NOMO-1 treated with DMSO at 0.1 percent for 48 hours (cell line): ENCODE measurements around the gene ANGEL1.

Experiments
- DNase-seq: peaks from one replicate; lab custom pipeline; 2025; ENCODE audit not compliant: unreplicated experiment; lab: John Stamatoyannopoulos, UW

The ANGEL1 gene

DNA sequence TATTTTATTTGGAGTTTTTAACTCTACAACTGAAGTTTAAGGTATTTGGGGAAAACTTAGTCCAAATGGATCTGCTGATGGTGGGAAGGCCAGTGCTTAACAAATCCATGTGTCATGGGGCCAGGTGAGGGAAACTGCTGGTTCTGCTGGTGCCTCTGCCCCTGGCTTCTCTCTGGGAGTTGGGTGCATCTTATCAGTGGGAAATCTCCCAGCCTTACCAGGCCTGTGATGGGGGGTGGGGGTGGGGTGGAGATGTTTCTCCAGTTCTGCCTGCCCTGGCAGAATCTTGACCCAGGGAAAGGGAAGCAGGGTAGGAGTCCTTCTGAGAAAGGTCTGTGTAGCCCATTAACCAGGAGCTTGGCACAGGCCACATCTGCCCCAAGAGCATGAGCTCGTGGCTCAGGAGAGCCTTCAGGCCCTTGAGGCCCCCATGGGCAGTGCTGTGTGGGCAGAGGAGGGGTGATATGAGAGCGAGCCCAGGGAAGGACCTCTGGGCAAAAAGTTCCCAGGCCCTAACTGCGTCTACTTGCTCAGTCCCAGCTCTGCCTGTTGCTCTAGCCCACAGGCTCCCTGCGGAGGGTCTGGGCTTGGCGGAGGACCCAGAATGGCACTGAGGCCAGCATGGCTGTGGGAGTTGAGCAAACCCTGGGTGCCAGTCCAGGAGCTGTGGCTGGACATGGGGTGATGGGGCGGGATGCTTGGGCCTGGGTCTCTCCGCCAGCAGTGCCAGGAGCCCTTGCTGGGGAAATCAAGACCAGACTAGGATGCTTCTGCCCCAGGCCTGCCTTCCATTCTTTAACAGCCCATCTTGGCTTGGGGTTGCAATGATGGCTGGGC is 33.2 kb downstream of the ANGEL1 start:
- DNase-seq: no peak

DNA sequence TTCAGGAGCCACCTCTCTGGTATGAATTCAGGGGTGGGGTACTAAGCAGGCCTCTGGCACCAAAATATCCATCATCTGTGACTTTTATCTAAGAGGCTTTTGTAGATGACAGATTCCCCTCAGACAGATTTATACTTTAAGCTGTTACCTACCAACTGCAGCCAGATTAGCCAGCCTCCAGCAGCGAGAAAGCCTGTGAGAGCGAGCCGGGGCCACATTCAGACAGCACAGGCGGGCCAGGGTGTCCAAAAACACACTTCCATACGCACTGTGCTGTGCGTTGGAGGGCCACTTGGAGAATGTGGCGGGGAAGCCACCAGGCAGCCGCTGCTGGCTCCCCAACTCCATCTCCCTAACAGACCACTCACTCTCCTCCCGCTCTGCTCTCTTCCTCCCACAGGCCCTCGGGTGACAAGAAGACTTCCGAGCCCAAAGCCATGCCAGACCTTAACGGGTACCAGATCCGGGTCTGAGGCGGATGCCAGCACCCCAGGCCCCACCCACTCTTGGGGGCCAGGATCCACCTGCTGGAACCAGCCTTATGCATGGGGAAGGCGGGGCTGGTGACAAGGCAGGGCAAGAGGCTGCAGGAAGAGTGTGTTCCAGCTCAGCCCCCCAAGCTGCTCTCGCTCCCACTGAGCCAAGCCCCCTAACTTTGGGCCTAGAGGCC is 34.0 kb downstream of the ANGEL1 start:
- no peak for DNase-seq

DNA sequence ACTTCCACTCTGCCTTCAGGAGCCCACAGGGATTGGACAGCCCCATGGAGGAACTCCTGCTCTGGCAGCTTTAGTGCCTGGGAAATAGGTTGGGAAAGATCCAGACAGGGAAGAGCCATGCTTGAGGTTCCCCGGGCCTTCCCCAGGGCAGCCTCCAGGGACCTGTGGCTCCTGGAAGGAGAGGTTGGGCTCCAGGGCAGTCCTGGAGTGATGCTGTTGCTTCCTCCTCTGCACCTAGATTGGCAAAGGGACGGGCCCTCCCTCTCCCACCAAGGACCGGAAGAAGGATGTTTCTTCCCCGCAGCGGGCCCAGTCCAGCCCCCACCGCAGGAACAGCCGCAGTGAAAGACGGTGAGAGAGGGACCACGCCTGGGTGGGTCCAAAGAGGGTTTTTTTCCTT is 35.0 kb downstream of the ANGEL1 start:
- DNase-seq: no peak

DNA sequence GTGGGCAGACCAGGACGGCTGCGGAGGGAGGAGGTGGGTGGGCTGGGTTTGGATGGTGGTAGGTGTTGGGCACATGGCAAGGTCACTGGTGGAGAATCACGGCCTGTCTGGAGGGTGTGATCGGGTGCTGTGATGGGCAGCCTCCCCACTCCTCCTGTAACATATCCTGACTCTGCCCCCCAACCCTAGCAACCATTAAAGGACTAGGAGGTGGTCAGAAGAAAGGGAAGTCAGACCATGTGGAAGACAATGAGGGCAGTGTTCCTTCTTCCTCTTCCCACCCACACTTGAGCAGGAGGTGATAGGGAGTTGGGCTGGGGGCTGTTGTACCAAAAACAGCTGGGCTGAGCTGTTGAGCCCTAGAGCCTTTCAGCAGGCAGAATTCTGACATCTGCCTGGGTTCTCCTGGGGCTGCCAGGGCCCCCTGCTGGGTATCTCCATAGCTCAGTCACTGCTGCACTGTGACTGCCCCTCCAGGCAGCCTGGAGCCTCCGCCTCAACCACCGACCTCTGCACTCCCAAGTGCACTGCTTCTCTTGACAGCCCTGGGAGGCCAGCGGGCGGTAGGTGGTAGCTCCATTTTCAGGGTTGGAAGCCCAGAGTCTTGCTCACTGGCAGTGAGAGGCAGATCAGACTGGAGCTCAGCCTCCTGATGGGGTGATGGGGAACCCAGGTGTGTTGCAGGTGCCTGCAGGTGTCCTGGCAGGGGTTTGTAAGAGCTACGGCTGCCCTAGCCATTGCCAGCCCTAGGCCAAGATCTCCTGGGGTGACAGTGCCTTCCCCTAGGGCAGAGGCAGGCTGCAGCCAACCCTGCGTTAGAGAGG is 36.0 kb downstream of the ANGEL1 start:
- no peak for DNase-seq

DNA sequence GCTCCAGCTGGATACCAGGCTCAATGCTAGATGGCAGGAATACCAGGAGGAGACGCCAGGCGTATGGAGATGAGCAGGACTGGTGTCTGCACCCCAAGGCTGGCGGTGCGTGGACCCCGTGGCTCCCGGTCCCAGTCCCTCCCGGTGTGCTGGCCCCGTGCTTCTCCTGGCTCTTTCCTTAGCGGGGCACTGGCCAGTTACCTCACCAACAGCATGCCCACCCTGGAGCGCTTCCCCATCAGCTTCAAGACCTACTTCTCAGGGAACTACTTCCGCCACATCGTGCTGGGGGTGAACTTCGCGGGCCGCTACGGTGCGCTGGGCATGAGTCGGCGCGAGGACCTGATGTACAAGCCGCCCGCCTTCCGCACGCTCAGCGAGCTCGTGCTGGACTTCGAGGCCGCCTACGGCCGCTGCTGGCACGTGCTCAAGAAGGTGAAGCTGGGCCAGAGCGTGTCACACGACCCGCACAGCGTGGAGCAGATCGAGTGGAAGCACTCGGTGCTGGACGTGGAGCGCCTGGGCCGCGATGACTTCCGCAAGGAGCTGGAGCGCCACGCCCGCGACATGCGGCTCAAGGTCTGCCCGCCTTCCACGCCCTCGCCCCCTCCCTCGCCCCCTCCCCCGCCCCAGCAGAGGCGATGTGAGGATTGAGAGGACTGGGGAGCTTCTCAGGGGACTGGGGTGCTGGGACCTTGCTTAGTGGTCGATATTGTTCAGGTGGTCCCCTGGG is 36.8 kb downstream of the ANGEL1 start:
- no peak for DNase-seq

DNA sequence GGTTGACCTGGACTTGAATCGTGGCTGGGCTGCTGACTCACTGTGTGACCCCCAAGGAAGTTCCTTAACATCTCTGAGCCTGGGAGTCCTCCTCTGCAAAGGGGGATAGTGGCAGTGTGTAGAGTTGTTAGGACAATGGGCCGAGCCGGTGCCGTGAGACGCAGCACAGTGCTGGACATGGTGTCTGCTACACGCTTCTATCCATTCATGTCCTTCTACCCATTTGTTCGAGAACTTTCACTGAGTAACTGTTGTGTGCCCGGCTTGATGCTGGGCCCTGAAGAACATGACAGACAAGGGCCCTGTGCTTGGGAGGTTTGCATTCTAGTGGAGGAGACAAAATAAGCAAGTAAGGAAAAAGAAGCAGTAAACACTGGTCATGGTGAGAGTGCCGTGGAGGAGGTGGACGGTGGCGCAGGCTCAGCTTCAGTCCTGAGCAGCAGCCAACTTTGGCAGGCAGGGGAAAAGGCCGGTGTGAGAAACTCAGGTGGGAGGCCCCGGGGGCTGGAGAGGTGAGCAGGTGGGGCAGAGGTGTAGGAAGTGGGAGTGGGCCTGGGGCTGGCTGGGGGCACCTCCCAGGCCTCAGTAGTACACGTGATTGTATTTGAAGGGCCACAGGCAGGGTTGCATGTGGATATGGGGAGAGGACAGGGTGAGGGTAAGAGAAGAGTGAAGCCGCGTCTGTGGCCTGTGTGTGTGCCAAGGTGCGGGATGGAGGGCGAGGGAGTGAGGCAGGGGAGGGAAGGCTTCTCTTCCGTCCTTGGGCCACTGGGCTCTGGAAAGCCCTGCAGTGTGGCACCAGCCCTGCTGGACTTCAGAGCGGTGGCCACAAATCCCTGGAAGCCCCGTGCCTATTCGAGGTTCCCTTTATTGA is 37.6 kb downstream of the ANGEL1 start:
- DNase-seq: no peak

DNA sequence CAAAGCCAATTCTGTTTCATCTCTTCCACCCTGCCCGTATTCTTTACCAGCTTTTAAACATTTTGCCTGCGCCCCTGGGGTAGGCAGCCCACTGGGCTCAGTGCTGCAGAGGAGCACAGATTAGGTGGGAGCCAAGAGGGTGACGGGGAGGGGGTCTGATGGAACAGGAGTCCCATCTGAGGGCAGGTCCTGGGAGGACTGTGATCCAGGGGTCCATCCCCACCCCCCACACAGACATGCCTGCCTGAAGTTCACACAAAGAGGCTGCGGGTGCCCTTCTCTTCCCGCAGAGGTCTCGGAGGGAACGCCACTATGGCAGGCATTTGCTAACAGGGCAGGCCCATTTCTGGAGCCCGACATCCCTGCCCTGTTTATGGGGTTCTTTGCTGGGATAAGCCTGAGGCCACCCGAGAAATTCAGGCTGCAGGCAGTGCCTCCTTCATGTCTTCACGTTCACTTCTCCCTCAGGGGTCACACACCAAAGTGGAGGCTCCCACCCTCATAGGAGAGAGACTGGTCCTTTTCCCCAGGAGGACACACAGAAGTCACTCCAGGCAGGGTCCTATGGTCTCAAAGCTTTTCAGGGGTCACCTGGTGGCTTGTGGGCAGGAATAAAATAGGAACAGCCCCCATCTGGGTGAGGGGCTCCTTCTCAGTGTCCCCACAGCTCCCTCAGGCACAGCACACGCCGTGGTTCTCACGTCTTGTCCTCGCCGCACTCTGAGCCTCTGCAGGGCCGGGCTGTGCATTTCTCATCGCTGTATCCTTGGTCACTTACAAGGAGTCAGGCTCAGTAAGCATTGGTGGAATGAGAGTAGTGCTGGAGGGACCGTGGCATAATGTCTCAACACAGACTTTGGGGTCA is 38.5 kb downstream of the ANGEL1 start:
- DNase-seq: no peak

DNA sequence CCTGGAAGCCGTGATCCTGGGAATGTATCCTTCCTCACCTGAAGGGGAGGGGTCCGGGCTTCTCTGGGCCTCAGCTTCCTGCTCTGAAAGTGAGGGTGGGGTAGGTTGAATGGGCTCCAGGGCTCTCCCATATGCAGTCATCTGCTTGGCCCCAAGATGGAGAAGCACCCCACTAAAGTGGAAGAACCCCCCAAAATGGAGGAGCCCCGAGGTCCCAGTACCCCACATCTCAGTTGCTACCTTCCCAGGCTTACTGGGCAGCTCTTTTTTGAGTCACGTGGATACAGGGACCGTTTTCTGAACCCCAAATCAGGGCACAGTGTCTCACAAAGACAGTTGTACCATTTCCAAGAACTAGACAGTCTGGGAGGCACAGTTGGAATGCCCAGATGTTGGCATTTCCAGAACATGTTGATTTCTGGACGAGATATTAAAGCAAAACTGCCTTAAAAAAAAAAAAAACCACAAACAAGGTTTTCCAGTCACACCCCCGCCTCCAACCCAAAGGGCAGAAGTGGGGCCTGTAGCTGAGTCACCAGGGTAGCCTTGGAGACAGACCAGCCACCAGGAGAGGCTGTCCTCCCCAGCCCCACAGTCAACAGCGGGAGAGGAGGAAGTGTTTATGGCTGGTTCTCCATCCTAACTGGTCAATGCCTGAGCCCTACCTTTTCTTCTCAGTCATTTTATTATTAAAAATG is 39.3 kb downstream of the ANGEL1 start:
- peak; percentile 80 for DNase-seq

DNA sequence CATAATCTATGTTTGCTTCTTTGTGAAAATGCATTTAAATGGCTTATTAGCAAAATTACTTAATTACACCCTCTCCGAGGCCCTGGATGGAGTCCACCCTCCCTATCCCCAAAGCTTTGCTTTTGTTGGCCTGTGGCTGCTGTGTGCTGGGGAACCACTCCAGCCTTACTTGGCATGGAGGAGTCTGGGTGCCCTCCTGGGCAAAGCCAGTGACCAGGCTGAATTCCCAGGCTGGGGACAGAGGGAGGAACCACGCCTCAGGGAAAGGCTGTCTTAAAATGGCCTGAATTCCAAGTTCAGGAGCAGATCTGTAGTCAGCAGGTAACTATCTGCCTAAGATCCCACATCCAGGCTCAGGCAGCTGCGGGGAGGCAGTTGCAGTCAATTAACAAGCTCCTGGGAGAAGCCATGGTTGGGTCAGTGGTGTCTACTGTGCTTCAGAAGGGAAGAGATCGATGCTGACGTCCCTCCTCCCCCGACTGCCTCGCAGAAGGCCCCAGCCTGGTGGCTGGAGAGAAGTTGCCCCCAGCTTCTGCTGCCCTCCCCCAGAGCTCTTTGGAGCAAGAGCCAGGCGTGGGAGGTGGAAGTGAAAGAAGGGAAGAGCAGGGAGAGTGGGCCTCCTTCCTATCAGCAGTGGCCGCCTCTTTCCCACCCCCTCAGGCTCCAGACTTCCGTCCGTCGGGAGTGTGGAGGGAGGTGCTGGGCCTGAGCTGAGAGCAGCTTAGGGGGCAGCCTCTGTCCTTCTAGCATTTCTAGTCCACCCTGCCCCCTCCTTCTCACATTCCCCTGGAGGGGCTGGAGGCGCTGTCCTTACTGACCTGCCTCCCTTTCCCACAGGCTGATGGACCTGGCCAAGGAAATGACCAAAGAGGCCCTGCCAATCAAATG is 40.1 kb downstream of the ANGEL1 start:
- peak; percentile 16 for DNase-seq

DNA sequence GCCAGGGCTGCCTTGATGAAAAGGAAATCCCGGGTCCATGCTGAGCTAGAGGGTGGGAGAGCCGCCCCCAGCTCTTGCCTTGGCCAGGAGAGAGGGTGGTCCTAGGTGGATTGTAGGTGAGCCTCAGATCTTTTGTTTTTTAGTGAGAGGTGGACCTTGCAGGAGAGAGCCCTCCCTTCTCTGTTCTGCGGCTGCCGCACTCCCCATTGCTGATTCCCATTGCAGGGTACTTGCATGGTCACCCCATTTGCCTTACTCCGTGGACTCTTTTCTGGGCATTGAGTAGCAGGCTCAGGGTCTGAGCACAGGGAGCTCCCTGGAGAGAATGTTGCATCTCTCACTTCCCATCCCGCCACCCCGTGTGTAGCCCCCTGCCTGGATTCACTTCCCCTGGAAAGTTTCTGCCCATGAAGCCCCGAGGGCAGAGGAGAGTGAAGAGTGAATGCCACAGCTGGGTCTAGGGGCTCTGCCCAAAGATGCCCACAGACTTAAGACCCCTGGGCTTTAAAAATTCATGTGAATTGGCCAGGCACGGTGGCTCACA is 41.2 kb downstream of the ANGEL1 start:
- DNase-seq: no peak

DNA sequence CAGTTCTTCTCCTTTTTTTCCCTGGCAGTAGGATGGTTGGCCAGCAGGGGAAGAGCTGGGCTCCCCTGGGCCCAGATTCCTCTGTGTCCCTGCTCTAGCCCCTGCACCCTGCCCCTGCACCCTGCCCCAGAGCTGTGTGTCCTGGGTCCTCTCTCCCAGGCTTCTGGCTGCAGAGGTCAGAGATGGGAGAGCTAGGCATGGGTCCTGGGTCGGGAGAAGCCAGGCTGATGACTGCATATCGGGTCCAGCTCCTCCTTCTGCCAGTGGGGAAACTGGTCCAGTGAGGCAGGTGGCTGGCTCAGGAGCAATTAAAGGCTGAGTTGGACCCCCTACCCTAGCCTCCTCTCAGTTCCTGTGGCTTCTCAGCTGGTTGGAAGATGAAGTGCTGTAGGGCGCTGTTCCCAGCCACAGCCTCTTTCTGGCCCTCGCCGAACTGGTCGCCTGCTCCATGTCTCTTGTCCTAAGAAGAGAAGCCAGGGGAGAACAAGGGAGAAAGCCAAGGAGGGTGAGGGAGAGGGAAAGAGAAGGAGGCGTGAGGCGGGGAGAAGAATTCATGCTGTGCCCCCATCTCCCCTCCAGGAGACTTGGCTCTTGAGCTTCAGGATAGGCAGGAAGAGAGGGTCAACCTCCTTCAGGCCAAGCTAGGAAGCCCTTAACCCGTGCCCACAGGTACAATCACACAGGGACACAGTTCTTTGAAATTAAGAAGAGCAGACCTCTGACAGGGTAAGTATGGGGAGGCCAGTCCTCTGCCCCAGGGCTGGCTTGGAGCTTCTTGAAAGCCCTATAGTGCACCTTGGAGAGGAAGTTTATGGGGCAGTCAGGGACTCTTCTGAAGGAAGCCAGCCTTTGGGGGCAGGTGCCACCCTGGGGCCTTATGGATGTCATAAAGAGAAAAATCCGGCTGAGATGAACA is 41.9 kb downstream of the ANGEL1 start:
- DNase-seq: no peak

DNA sequence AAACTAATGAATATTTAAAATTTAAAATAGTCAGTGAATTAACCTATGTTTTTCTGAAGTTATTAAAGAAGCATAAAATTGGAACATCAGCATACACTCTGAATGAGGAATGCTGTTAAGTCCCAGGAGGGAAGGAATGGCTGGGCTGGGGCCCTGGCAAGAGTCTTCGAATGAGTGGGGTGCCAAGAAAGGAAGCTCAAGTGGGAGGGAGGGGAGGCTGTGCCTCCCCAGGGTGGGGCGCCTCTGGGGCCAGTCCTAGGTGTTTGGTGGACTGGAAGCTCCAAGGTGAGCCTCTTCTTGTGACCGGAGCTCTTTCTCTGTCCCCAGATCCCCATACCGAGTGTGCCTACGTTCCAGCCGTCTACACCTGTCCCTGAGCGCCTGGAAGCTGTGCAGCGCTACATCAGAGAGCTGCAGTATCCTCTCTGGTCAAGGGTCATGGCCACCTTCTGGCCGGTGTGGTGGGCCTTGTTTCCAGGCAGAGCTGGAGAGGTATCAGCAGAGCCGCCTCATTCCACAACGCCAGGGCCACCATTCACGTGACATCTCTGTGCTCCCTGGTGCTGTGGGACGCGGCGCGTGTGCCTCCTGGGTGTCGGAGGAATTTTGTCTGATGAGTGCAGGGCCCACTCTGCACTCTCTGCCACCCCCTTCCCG is 42.9 kb downstream of the ANGEL1 start:
- no peak for DNase-seq

DNA sequence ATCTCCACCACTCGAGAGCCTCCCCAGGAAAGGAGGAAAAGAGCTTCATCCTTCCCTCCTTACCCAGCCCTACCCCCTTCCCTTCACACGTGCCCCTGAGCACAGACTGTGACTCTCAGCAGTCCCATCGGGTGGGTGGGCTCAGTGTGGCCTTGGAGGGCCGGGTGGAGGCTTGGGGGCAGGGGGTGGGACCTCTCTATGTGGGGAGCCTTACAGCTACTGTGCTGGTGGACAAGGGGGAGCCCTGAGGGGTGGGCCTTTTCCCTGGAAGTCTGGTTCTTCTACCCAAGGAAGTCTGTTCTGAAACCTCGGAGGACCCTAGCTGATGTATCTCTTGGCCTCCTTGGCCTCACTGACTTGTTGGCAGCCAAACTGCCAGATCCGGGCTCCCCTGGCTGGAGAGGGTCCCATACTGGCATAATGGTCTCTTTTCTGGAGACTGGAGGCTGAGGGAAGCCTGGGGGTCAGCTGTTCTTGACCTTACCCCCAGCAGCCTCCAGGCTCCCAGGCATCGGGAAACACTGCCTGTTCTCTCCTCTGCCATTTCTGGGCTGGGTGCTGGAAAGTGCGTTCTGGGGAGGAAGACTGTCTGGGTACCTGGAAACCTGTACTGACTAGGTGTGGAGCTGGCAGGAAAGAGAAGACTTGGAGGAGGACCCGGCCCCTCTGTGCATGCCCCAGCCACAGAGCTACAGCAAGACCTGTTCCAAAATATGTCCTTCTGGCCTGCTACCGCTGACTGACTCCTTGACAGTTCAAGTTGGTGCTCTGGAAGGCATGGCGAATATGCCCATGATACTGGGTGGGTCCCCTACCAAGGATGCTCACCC is 43.8 kb downstream of the ANGEL1 start:
- DNase-seq: no peak

DNA sequence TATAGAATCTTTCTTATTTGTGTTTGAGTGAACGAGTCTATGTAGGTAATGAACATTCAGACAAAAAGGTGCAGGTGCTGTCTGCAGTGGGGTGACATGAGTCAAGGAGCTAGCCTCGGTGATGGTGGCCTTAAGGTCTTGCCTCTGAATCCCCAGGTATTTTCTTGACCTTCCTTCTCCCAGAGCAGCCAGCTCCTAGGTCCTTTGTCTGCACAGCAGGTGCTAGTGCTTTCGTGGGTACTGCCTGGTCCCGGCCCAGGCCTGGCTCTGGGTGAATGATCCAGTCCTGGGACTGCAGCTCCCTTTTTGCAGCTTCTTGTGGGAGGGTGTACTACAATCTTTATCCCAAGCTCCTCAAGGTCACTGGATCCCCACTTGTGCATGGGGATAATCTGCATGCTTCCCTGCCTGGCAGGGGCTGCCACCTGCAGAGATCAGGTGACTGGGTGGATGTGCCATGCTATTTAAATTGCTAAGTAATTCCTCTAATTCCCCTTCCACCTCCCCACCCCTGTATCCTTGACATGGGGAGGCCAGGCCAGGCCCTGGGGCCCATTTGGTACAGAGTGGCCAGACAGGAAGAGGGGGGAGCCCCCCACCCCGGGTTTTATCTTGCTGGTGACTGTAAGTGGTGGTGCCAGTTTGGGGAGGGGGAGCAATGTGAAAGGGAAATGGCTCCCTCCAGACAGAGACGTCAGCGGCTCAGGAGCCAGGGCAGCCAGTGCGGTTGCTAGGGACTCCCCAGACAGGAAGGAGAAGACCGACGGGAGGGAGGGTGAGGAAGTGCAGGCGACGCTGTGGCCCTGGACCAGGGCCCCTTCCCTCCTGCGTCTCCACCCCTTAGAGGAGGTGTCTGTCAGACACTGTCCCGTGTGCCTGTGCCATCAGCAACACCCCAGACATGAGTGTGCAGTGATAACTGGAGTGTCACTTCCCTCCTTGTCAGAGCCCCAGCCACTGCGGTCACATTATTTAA is 44.7 kb downstream of the ANGEL1 start:
- DNase-seq: peak; percentile 97
